Muscle of leg (tissue), 11 donors: ENCODE data around the gene IGF1R. TPM values are rescaled to one million over a fixed set of nuclear protein-coding genes. Genes with fewer than 3 reads are reported as not detected.

Experiments
- DNase-seq: peaks from one replicate; pipeline ENCODE4 v3.0.0; 2013
- H3K27ac ChIP-seq: one replicate; pipeline ENCODE4 v1.5.1; 2013; ENCODE audit warnings: mild to moderate bottlenecking, low read length, control low read depth
- H3K27me3 ChIP-seq: one replicate; pipeline ENCODE4 v1.6.1; 2013; ENCODE audit warnings: low read length; ENCODE audit not compliant: control insufficient read depth, insufficient read depth
- H3K36me3 ChIP-seq: one replicate; pipeline ENCODE4 v1.6.1; 2013; ENCODE audit warnings: low read length; ENCODE audit not compliant: control insufficient read depth, insufficient read depth
- H3K4me1 ChIP-seq: one replicate; pipeline ENCODE4 v1.6.1; 2013; ENCODE audit warnings: low read length; ENCODE audit not compliant: control insufficient read depth, insufficient read depth
- H3K4me3 ChIP-seq: one replicate; pipeline ENCODE4 v1.5.1; 2013; ENCODE audit warnings: low read length, control low read depth
- H3K9me3 ChIP-seq: replicated peaks from 2 replicates; pipeline ENCODE4 v1.6.1; 2013; ENCODE audit warnings: low read depth, low read length; ENCODE audit not compliant: control insufficient read depth
- WGBS: methylation state at CpG from one replicate; pipeline ENCODE4 v1.1.5; 2013; ENCODE audit warnings: missing lambda C conversion rate; ENCODE audit not compliant: insufficient coverage; 5-methylcytosine and 5-hydroxymethylcytosine counted together
- polyA plus RNA-seq, 8 donors: library from polyadenylated mRNA; unstranded; fragments of 120-200 nt; gene quantifications; one replicate each; pipeline versions ENCODE4 v1.2.1 to v1.2.3, GENCODE V29; 2013; ENCODE audit warnings: inconsistent platforms in 1 of 8, low replicate concordance in 1 of 8; ENCODE audit not compliant: insufficient read length in 8 of 8, insufficient read depth in 1 of 8
- total RNA-seq: library from RNA; stranded (reverse); fragments of 120-200 nt; gene quantifications from one replicate; pipeline ENCODE4 v1.2.4, GENCODE V29; 2013

The IGF1R gene
- total and polyA plus RNA-seq, 9 donors: 13.0 to 19.7 (median 18.3) TPM

DNA sequence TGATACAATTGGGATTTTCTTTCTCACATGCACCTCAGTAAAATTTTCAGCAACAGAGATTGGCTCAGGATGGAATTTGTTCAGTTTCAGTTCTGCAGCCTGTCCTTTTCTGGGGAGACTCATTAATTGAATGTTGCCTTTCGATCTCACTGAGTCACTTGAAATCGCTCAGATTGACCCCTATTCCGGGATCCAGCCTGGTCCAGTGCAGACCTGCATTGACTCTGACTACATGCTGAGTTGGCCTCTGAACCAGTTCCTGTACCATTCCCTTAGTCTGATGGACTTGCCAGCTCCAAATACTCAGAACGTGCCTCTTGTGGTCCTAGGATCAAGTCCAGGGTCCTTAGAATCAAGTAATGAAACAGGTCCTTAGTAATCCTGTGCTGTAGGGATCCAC lies 9.4 kb downstream of the IGF1R start:
- Histone ChIP-seq H3K4me3 (no peak overlapping the region), H3K36me3 (no peaks in the 10 kb centered on the region), H3K27me3 (no peaks in the 10 kb centered on the region), H3K4me1 (peaks cover 13% of the 10 kb centered on the region), H3K9me3 (no peaks in the 10 kb centered on the region), H3K27ac (no peak overlapping the region)
- no peak for DNase-seq
- 81% methylated on average over 3 of the region's 4 CpGs for WGBS

- Histone ChIP-seq H3K36me3 (peaks cover under 1% of the 10 kb centered on the region), H3K27me3 (no peaks in the 10 kb centered on the region), H3K9me3 (no peaks in the 10 kb centered on the region), H3K4me3 (no peak overlapping the region), H3K4me1 (peaks cover 13% of the 10 kb centered on the region), H3K27ac (no peak overlapping the region)
- peak; percentile 66 for DNase-seq
- WGBS: 7% methylated on average over 3 of the region's 7 CpGs
Observed at GRCh38 chr15:98658831-98659699, 10.7 kb downstream of the IGF1R start.

DNA sequence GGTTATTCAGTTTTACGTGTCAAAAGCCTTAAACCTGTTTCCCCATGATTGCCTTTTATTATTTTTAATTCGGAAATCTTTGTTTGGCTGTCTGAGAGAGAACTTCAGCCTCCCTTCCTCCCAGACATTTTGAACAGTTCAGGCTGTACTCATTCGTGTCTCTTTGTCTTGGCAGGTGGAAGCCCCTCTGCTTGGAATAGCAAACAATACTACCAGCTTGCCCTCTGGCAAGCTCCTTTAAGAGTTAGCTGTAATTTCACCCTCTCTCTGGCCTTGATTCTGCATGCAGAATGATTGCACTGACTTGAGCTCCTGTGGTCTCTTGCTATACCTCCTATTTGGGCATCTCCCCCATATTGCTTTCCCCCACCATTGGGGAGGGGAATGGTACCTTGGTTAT lies 11.7 kb downstream of the IGF1R start:
- H3K36me3 ChIP-seq: peaks cover 2% of the 10 kb centered on the region
- no peak overlapping the region for H3K4me3 ChIP-seq
- H3K27ac ChIP-seq: no peak overlapping the region
- WGBS: 75% methylated on average over 1 of the region's 3 CpGs
- no peaks in the 10 kb centered on the region for H3K27me3 ChIP-seq
- no peak for DNase-seq
- H3K9me3 ChIP-seq: no peaks in the 10 kb centered on the region
- peaks cover 10% of the 10 kb centered on the region for H3K4me1 ChIP-seq

- Histone ChIP-seq H3K4me1 (peaks cover 19% of the 10 kb centered on the region), H3K27ac (no peak overlapping the region), H3K27me3 (no peaks in the 10 kb centered on the region), H3K9me3 (no peaks in the 10 kb centered on the region), H3K36me3 (peaks cover 8% of the 10 kb centered on the region), H3K4me3 (no peak overlapping the region)
- 82% methylated on average over 6 of the region's 6 CpGs for whole genome bisulfite sequencing
- DNase-seq: no peak
Observed at GRCh38 chr15:98663045-98663444, 14.7 kb downstream of the IGF1R start.

DNA sequence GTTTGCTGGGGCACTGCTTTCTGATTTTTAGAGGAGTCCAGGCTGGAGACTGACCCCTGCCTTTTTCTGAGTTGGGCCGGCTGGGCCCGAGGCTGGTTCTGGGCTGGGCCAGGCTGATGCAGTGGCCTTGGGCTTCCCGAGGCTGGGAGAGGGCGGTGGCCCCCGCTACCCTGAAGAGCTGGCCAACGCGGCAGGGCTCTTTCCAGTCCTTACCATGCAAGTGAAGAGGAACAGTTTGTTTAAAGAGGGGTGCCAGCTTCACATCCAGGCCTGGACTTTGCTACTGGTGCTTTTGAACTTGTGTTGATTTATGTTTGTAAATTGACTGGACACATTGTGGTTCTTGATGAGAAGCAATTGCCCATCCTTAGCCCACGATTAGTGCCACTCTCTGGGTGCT lies 15.3 kb downstream of the IGF1R start:
- Histone ChIP-seq H3K36me3 (peaks cover 8% of the 10 kb centered on the region), H3K27me3 (no peaks in the 10 kb centered on the region), H3K4me3 (no peak overlapping the region), H3K9me3 (no peaks in the 10 kb centered on the region), H3K27ac (no peak overlapping the region), H3K4me1 (peaks cover 24% of the 10 kb centered on the region)
- WGBS: 78% methylated on average over 7 of the region's 8 CpGs
- no peak for DNase-seq

- H3K27ac ChIP-seq: no peak overlapping the region
- no peak for DNase-seq
- peaks cover 8% of the 10 kb centered on the region for H3K36me3 ChIP-seq
- 99% methylated on average over 4 of the region's 6 CpGs for WGBS
- H3K9me3 ChIP-seq: no peaks in the 10 kb centered on the region
- no peak overlapping the region for H3K4me3 ChIP-seq
- H3K4me1 ChIP-seq: peaks cover 38% of the 10 kb centered on the region
- no peaks in the 10 kb centered on the region for H3K27me3 ChIP-seq
Observed at GRCh38 chr15:98666441-98666840, 18.1 kb downstream of the IGF1R start.

DNA sequence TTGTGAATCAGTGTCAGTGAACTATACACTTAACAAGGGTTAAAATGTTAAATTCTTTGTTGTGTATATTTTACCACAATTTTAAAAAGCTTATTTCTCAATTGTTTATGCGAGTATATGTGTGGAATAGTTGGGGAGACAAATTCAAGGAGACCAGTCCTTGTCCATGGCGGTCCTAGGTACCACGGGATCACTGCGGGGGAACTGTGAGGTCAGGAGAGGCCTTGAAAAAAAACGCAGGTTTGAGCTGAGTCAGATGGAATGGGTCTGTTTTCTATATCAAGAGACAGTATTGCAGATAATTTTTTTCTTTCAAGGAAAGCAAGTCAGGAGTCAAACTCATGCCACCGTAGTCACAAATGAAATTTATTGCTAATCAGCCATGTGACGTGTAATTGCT lies 18.5 kb downstream of the IGF1R start:
- Histone ChIP-seq H3K27ac (no peak overlapping the region), H3K9me3 (no peaks in the 10 kb centered on the region), H3K36me3 (peaks cover 8% of the 10 kb centered on the region), H3K4me3 (no peak overlapping the region), H3K4me1 (peaks cover 38% of the 10 kb centered on the region), H3K27me3 (no peaks in the 10 kb centered on the region)
- 75% methylated on average over 3 of the region's 7 CpGs for WGBS
- DNase-seq: no peak

DNA sequence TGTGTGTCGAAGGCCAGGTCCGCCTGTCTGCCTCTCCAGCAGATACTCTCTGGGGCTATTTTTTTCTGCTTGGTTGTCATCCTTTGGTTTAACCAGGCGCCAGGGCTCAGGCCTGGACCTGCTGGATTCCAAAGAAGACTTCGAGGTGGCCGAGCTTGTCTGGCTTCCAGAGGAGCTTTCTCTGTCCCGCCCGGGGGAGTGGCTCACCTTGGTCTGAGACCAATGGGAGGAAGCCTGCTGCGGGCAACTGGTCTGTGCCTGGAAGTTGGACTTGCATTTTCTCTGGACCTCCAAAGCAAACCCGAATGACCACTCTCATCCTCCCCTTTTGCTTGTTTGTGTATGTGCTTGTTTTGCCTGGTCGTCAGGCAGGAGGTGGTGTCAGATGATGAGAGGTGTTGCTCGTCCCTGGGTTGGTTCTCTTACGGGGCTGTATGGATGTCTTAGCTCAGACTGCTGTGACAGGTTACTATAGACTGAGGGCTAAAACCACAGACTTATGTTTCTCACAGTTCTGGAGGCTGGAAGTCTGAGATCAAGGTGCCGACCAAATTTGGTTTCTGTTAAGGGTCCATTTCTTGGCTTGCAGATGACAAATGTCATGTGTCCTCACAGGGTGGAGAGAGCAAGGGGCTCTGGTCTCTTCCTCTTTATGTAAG lies 19.3 kb downstream of the IGF1R start:
- Histone ChIP-seq H3K4me3 (no peak overlapping the region), H3K27ac (no peak overlapping the region), H3K4me1 (peaks cover 38% of the 10 kb centered on the region), H3K27me3 (no peaks in the 10 kb centered on the region), H3K36me3 (peaks cover 8% of the 10 kb centered on the region), H3K9me3 (no peaks in the 10 kb centered on the region)
- no peak for DNase-seq
- 91% methylated on average over 7 of the region's 13 CpGs for WGBS

GRCh38 chr15:98668566-98669308 lies 20.4 kb downstream of the IGF1R start:
- no peak overlapping the region for H3K4me3 ChIP-seq
- peaks cover 8% of the 10 kb centered on the region for H3K36me3 ChIP-seq
- DNase-seq: no peak
- WGBS: 48% methylated on average over 2 of the region's 10 CpGs
- H3K9me3 ChIP-seq: no peaks in the 10 kb centered on the region
- H3K27ac ChIP-seq: peak overlapping the region; percentile 13
- no peaks in the 10 kb centered on the region for H3K27me3 ChIP-seq
- peaks cover 40% of the 10 kb centered on the region for H3K4me1 ChIP-seq

DNA sequence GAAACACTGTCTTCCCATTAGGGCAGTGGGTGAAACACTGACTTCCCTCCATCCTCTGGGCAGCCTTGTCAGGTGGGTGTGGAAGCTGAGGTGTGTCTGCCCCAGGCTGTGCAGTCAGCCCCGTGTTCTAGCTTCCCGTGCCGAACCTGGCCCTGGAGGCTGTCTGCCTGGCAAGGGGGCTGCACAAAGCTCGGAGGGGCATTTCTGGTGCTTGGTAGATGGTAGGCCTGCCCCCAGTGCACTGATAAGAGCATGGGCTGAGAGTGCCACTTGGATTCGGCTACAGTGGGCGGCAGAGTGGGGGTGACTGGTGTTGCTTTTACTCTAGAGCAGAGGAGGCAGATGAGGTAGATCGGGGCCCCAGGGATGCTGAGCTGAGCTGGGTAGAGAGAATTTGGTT lies 21.3 kb downstream of the IGF1R start:
- DNase-seq: no peak
- Histone ChIP-seq H3K27ac (no peak overlapping the region), H3K4me3 (no peak overlapping the region), H3K27me3 (no peaks in the 10 kb centered on the region), H3K9me3 (no peaks in the 10 kb centered on the region), H3K36me3 (peaks cover 6% of the 10 kb centered on the region), H3K4me1 (peaks cover 40% of the 10 kb centered on the region)
- 91% methylated on average over 7 of the region's 7 CpGs for WGBS
